Endothelial cell of umbilical vein (primary cell): ENCODE measurements around the gene CCDC186. TPM values are rescaled to one million over a fixed set of nuclear protein-coding genes. Genes with fewer than 3 reads are reported as not detected.

Source experiments
- BruUV-seq: library from RNA; stranded (reverse); fragments of 400-500 nt; replicated peaks from 2 replicates; lab custom pipeline; 2021; lab: Mats Ljungman, UMichigan
- CTCF ChIA-PET: fragments of 300-600, 350-600 bp; sonication (Branson Sonifier 250); formaldehyde crosslinking; loops from one replicate; lab custom pipeline; 2021; ENCODE audit warnings: antibody characterized with exemption, inconsistent platforms; lab: Charles Lee
- POLR2A ChIA-PET: fragments of 300-600, 350-600 bp; sonication (Branson Sonifier 250); formaldehyde crosslinking; loops from one replicate; lab custom pipeline; 2021; ENCODE audit warnings: antibody characterized with exemption, inconsistent platforms; lab: Charles Lee
- DNase-seq: peaks from one replicate; pipeline ENCODE4 v3.0.0-alpha.2; 2011; ENCODE audit warnings: low read depth, low spot score
- FAIRE-seq: peaks from 2 replicates; lab custom pipeline; 2011; peaks lifted over from hg19 to GRCh38; lab: Jason Lieb, UNC
- H2AFZ ChIP-seq: 2 replicates; pipeline ENCODE4 v1.6.0; 2012; ENCODE audit warnings: low read depth, low read length, control low read depth, inconsistent platforms
- H3K27ac ChIP-seq: 2 replicates; pipeline ENCODE4 v1.5.1; 2011; ENCODE audit warnings: low read depth, mild to moderate bottlenecking, control low read depth, low read length, moderate library complexity; ENCODE audit not compliant: insufficient read depth
- H3K27me3 ChIP-seq, 2 experiments: 2 replicates each; pipeline versions ENCODE4 v1.6.0 to v1.6.1; 2011; ENCODE audit warnings: low read length in 2 of 2, mixed read lengths in 1 of 2; ENCODE audit not compliant: control insufficient read depth in 2 of 2, insufficient read depth in 2 of 2
- H3K36me3 ChIP-seq, 2 experiments: 2 replicates in 1 of 2; 3 replicates in 1 of 2; pipeline ENCODE4 v1.5.1; 2011; ENCODE audit warnings: low read length in 2 of 2, mild to moderate bottlenecking in 1 of 2, moderate library complexity in 1 of 2; ENCODE audit not compliant: control insufficient read depth in 2 of 2, insufficient read depth in 2 of 2; ENCODE audit errors: extremely low read depth in 1 of 2
- H3K4me1 ChIP-seq: 3 replicates; pipeline ENCODE4 v1.5.1; 2011; ENCODE audit warnings: mild to moderate bottlenecking, low read length; ENCODE audit not compliant: control insufficient read depth, insufficient read depth; ENCODE audit errors: extremely low read depth
- H3K4me2 ChIP-seq: 2 replicates; pipeline ENCODE4 v1.6.1; 2011; ENCODE audit warnings: low read length, control low read depth, mixed read lengths; ENCODE audit not compliant: insufficient read depth
- H3K4me3 ChIP-seq, 3 experiments: fragments of 200-600 bp in 1 of 3; sonication (generic), shearing (Covaris generic) in 1 of 3; replicated peaks in 1 of 3; 2 replicates each; pipeline ENCODE4 v1.5.1; 2011 to 2016; ENCODE audit warnings: control low read depth in 3 of 3, low read length in 3 of 3, mild to moderate bottlenecking in 2 of 3, inconsistent platforms in 1 of 3, low read depth in 1 of 3, moderate library complexity in 1 of 3; ENCODE audit not compliant: insufficient read depth in 1 of 3
- H3K79me2 ChIP-seq: 2 replicates; pipeline ENCODE4 v1.6.0; 2012; ENCODE audit warnings: low read length, inconsistent platforms; ENCODE audit not compliant: control insufficient read depth, insufficient read depth
- H3K9ac ChIP-seq: replicated peaks from 2 replicates; pipeline ENCODE3; 2011; ENCODE audit warnings: low read length, control low read depth; ENCODE audit not compliant: insufficient read depth; ENCODE audit errors: extremely low read depth
- H3K9me1 ChIP-seq: replicated peaks from 3 replicates; pipeline ENCODE4 v1.6.0; 2011; ENCODE audit warnings: mild to moderate bottlenecking, low read length; ENCODE audit not compliant: control insufficient read depth, insufficient read depth; ENCODE audit errors: extremely low read depth
- H3K9me3 ChIP-seq: replicated peaks from 2 replicates; pipeline ENCODE4 v1.5.1; 2012; ENCODE audit warnings: low read length, inconsistent platforms; ENCODE audit not compliant: control insufficient read depth, insufficient read depth
- H4K20me1 ChIP-seq: replicated peaks from 2 replicates; pipeline ENCODE3; 2011; ENCODE audit warnings: mild to moderate bottlenecking, low read length; ENCODE audit not compliant: control insufficient read depth, insufficient read depth; ENCODE audit errors: extremely low read depth
- FOS ChIP-seq: IDR thresholded peaks from 2 replicates; pipeline ENCODE4 v1.6.1; 2011; ENCODE audit warnings: mild to moderate bottlenecking, low read length, moderate library complexity, borderline replicate concordance; ENCODE audit not compliant: insufficient read depth
- JUN ChIP-seq: IDR thresholded peaks from 2 replicates; pipeline ENCODE4 v1.6.1; 2011; ENCODE audit warnings: borderline replicate concordance, low read depth; ENCODE audit not compliant: insufficient read length, insufficient read depth
- MYC ChIP-seq: IDR thresholded peaks from one replicate; pipeline ENCODE4 v1.6.1; 2011; ENCODE audit warnings: mild to moderate bottlenecking, low read depth, low read length
- POLR2A ChIP-seq: IDR thresholded peaks from 2 replicates; pipeline ENCODE4 v1.6.1; 2012; ENCODE audit warnings: low read depth, mild to moderate bottlenecking, control low read depth, low read length
- dilution Hi-C: fragments of 300-500 bp; cut with MboI; formaldehyde crosslinking; loops from one replicate; pipeline ENCODE4 v1.15.0; 2019; ENCODE audit warnings: low sequenced_read_pairs; ENCODE audit not compliant: extremely low pct_ligation_motif_present
- intact Hi-C: fragments of 100-400 bp; cut with micrococcal nuclease; formaldehyde crosslinking; loops from one replicate; pipeline ENCODE4 v1.10.0; 2022
- polyA plus RNA-seq, 4 experiments: library from polyadenylated mRNA; depleted of rRNA in 3 of 4; stranded (reverse) in 3 of 4; unstranded in 1 of 4; fragments of >200 nt; gene quantifications; 2 replicates each; pipeline versions ENCODE4 v1.2.1 to v1.2.3, GENCODE V29; 2011 to 2012; ENCODE audit warnings: missing spikeins in 1 of 4
- total RNA-seq: library from RNA; stranded (reverse); gene quantifications from 2 replicates; pipeline ENCODE4 v1.2.3, GENCODE V29; 2021
- TF ChIP-seq, protein P1 (sequence below): IDR thresholded peaks from 2 replicates; pipeline ENCODE4 v1.6.1; 2011; ENCODE audit not compliant: insufficient read depth, insufficient read length
- TF ChIP-seq, protein P2 (sequence below), 2 donors: IDR thresholded peaks; 1 replicate in 1 of 2; 2 replicates in 1 of 2; pipeline ENCODE4 v1.5.1; 2011; ENCODE audit warnings: low read length in 2 of 2, mild to moderate bottlenecking in 2 of 2, moderate library complexity in 2 of 2, control low read depth in 1 of 2, inconsistent platforms in 1 of 2, low read depth in 1 of 2; ENCODE audit not compliant: insufficient read depth in 1 of 2; ENCODE audit errors: extremely low read depth in 1 of 2

The CCDC186 gene
- total and polyA plus RNA-seq, 2 donors (not counting 3 experiments of a cell fraction or from before 2014, with no cell fraction given): 1.8 to 13.4 TPM

DNA sequence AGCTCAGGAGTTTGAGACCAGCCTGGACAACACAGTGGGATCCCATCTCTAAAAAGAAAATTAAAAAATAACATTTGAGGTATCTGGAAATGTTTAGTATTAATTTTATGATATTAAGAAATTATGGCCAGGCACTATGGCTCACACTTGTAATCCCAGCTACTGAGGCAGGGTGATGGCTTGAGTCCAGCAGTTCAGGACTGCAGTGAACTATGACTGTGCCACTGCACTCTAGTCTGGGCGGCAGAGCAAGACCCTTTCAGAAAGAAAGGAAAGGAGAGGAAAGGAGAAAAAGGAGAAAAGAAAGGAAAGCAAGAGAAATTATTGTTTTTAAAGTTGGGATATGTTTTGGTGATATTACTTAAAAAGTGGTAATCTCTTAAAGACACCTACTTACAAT, 2.5 kb upstream of the CCDC186 start:
- FAIRE-seq: no peak
- POLR2A ChIA-PET: no interaction called here
- intact Hi-C loops: no loop called here

DNA sequence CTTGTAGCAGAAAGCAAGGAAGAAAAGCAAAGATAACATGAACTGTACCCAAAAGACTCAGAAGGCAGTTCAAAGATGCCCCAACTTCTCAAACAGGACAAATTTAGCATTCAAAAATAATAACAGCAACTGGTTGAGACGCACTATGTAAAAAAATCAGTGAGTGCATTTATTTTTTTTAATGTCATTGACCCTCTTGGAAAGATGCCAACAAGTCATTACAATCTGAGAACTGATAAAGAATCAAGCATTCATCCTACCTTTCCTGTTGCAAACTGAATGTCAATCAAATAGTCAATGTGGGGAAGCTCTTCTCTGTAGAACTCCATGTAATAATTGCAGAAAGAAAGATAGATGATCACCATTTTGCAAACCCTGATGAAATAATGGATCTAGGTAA, 1.7 kb upstream of the CCDC186 start:
- intact Hi-C loops: no loop called here

More for the DNA sequence above, 2.5 kb upstream of the CCDC186 start:
- Histone ChIP-seq H3K27ac (no peak overlapping the region), H3K36me3 (no peaks in the 10 kb centered on the region), H3K4me3 (no peak overlapping the region), H4K20me1 (no peaks in the 10 kb centered on the region), H3K9me1 (no peaks in the 10 kb centered on the region), H3K27me3 (peaks cover 5% of the 10 kb centered on the region in 2 experiments), H2AFZ (no peak overlapping the region), H3K9me3 (no peaks in the 10 kb centered on the region), H3K79me2 (peaks cover 15% of the 10 kb centered on the region), H3K9ac (no peak overlapping the region), H3K4me1 (peaks cover 18% of the 10 kb centered on the region), H3K4me2 (no peak overlapping the region)
- TF ChIP-seq, protein P1, sequence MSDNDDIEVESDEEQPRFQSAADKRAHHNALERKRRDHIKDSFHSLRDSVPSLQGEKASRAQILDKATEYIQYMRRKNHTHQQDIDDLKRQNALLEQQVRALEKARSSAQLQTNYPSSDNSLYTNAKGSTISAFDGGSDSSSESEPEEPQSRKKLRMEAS: no peak
- BruUV-seq: no TSS peak
- no peak for DNase-seq
- CTCF ChIA-PET: interaction anchor here (1.1 kb wide), 1 partner anchor 70 kb away, joined by 3 read pairs; no protein-coding TSS in a partner anchor
- dilution Hi-C loops: no loop called here

More for the DNA sequence above, 1.7 kb upstream of the CCDC186 start:
- Histone ChIP-seq H3K27me3 (peaks cover 5% of the 10 kb centered on the region in 2 experiments), H3K4me3 (no peak overlapping the region), H3K9ac (no peak overlapping the region), H3K27ac (no peak overlapping the region), H4K20me1 (no peaks in the 10 kb centered on the region), H3K9me3 (no peaks in the 10 kb centered on the region), H3K9me1 (no peaks in the 10 kb centered on the region), H3K4me1 (peaks cover 18% of the 10 kb centered on the region), H3K4me2 (no peak overlapping the region), H2AFZ (no peak overlapping the region), H3K36me3 (no peaks in the 10 kb centered on the region), H3K79me2 (peaks cover 16% of the 10 kb centered on the region)
- TF ChIP-seq POLR2A (no peak), MYC (no peak), FOS (no peak), JUN (no peak)
- TF ChIP-seq, protein P2, sequence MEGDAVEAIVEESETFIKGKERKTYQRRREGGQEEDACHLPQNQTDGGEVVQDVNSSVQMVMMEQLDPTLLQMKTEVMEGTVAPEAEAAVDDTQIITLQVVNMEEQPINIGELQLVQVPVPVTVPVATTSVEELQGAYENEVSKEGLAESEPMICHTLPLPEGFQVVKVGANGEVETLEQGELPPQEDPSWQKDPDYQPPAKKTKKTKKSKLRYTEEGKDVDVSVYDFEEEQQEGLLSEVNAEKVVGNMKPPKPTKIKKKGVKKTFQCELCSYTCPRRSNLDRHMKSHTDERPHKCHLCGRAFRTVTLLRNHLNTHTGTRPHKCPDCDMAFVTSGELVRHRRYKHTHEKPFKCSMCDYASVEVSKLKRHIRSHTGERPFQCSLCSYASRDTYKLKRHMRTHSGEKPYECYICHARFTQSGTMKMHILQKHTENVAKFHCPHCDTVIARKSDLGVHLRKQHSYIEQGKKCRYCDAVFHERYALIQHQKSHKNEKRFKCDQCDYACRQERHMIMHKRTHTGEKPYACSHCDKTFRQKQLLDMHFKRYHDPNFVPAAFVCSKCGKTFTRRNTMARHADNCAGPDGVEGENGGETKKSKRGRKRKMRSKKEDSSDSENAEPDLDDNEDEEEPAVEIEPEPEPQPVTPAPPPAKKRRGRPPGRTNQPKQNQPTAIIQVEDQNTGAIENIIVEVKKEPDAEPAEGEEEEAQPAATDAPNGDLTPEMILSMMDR (IDR thresholded peaks at IDR 0.05; ENCODE audit: extremely low read depth in 1 of 2, insufficient read depth in 1 of 2, low read depth in 1 of 2, low read length in 2 of 2): no peak
- CTCF ChIA-PET: no interaction called here
- DNase-seq: no peak
- BruUV-seq: no TSS peak
- dilution Hi-C loops: no loop called here
- FAIRE-seq: no peak
- POLR2A ChIA-PET: no interaction called here
